ENCODE results near the gene RPL39.

RPL39 gene

GRCh38 chrX:119763836-119764387 is 27.5 kb downstream of the RPL39 start:
- in situ Hi-C loops (cut with HindIII; ENCODE audit: low pct_ligation_motif_present, low sequenced_read_pairs) = no loop called here
- TF ChIP-seq CTCF (IDR thresholded peaks at IDR 0.05; ENCODE audit: low read depth, low read length, missing control alignments) = no peak
- no peak for DNase-seq
- no peaks in the 10 kb centered on the region for H3K36me3 ChIP-seq (replicated peaks)
- H3K4me3 ChIP-seq (ENCODE audit: low read depth, low read length) = no peak overlapping the region
- H3K27ac ChIP-seq = no peak overlapping the region
- H3K27me3 ChIP-seq (replicated peaks) = no peaks in the 10 kb centered on the region

GRCh38 chrX:119763181-119763580 is 28.2 kb downstream of the RPL39 start:
- no peak overlapping the region for H3K4me3 ChIP-seq (ENCODE audit: low read depth, low read length)
- peak; percentile 48 for DNase-seq

GRCh38 chrX:119762718-119763117 is 28.7 kb downstream of the RPL39 start:
- H3K36me3 ChIP-seq (replicated peaks) = no peaks in the 10 kb centered on the region
- in situ Hi-C loops (cut with HindIII; ENCODE audit: low pct_ligation_motif_present, low sequenced_read_pairs) = no loop called here

More at GRCh38 chrX:119763181-119763580, 28.2 kb downstream of the RPL39 start:
- Histone ChIP-seq H3K27ac (no peak overlapping the region), H3K36me3 (replicated peaks) (no peaks in the 10 kb centered on the region), H3K27me3 (replicated peaks) (no peaks in the 10 kb centered on the region)
- in situ Hi-C loops (cut with HindIII; ENCODE audit: low pct_ligation_motif_present, low sequenced_read_pairs) = no loop called here
- TF ChIP-seq CTCF (IDR thresholded peaks at IDR 0.05; ENCODE audit: low read depth, low read length, missing control alignments) = no peak

GRCh38 chrX:119760026-119760877 is 31.2 kb downstream of the RPL39 start:
- TF ChIP-seq CTCF (IDR thresholded peaks at IDR 0.05; ENCODE audit: low read depth, low read length, missing control alignments) = no peak
- Histone ChIP-seq H3K27me3 (replicated peaks) (no peaks in the 10 kb centered on the region), H3K27ac (no peak overlapping the region), H3K4me3 (ENCODE audit: low read depth, low read length) (no peak overlapping the region), H3K36me3 (replicated peaks) (no peaks in the 10 kb centered on the region)
- in situ Hi-C loops (cut with HindIII; ENCODE audit: low pct_ligation_motif_present, low sequenced_read_pairs) = no loop called here
- no peak for DNase-seq

More at GRCh38 chrX:119762718-119763117, 28.7 kb downstream of the RPL39 start:
- DNase-seq = no peak
- no peaks in the 10 kb centered on the region for H3K27me3 ChIP-seq (replicated peaks)
- no peak overlapping the region for H3K27ac ChIP-seq
- no peak for TF ChIP-seq CTCF (IDR thresholded peaks at IDR 0.05; ENCODE audit: low read depth, low read length, missing control alignments)
- no peak overlapping the region for H3K4me3 ChIP-seq (ENCODE audit: low read depth, low read length)

GRCh38 chrX:119759248-119759766 is 32.1 kb downstream of the RPL39 start:
- no peaks in the 10 kb centered on the region for H3K27me3 ChIP-seq (replicated peaks)
- peak overlapping the region; percentile 45 for H3K4me3 ChIP-seq (ENCODE audit: low read depth, low read length)
- no peak for TF ChIP-seq CTCF (IDR thresholded peaks at IDR 0.05; ENCODE audit: low read depth, low read length, missing control alignments)
- no peak for DNase-seq
- no peak overlapping the region for H3K27ac ChIP-seq
- in situ Hi-C loops (cut with HindIII; ENCODE audit: low pct_ligation_motif_present, low sequenced_read_pairs) = no loop called here
- H3K36me3 ChIP-seq (replicated peaks) = no peaks in the 10 kb centered on the region
